Measurements from ENCODE around the gene NRROS. TPM values are rescaled to one million over a fixed set of nuclear protein-coding genes. Genes with fewer than 3 reads are reported as not detected.

The NRROS gene
- not detected in 2 replicates for total RNA-seq (2016; rRNA removed; fragmentation: Illumina TruSeq; extraction: Trizol)
- total RNA-seq (2016; cell fraction: cytosol; rRNA removed; fragmentation: Illumina TruSeq; extraction: Trizol; ENCODE audit: low read depth), result not detected in 2 replicates
- not detected in 2 replicates for total RNA-seq (2016; cell fraction: insoluble cytoplasmic fraction; rRNA removed; fragmentation: Illumina TruSeq; extraction: Trizol)
- not detected in 2 replicates for total RNA-seq (2016; cell fraction: membrane; rRNA removed; fragmentation: Illumina TruSeq; extraction: Trizol)
- total RNA-seq (2016; cell fraction: nucleus; rRNA removed; fragmentation: Illumina TruSeq; extraction: Trizol), result not detected in 2 replicates
- not detected in 2 replicates for polyA plus RNA-seq (2011; rRNA removed)
- not detected in 2 replicates for polyA plus RNA-seq (2011; cell fraction: cytosol; rRNA removed)
- not detected in 2 replicates for polyA plus RNA-seq (2011; cell fraction: nucleus; rRNA removed)
- not detected in 2 replicates for polyA plus RNA-seq (2012)
- polyA plus RNA-seq (2016; cell fraction: cytosol; fragmentation: Illumina TruSeq; extraction: Trizol; ENCODE audit: low read depth), result not detected in 2 replicates
- not detected in 2 replicates for polyA plus RNA-seq (2016; cell fraction: insoluble cytoplasmic fraction; fragmentation: Illumina TruSeq; extraction: Trizol; ENCODE audit: low read depth)
- polyA plus RNA-seq (2016; cell fraction: membrane; fragmentation: Illumina TruSeq; extraction: Trizol; ENCODE audit: low read depth), result not detected in 2 replicates
- polyA plus RNA-seq (2016; cell fraction: nucleus; fragmentation: Illumina TruSeq; extraction: Trizol; ENCODE audit: insufficient read depth, low read depth), result not detected in 2 replicates
- not detected in 2 replicates for polyA minus RNA-seq (2011; rRNA and poly(A)+ RNA removed; ENCODE audit: low replicate concordance)
- not detected in 2 replicates for polyA minus RNA-seq (2011; cell fraction: cytosol; rRNA and poly(A)+ RNA removed)
- polyA minus RNA-seq (2011; cell fraction: nucleus; rRNA and poly(A)+ RNA removed), result not detected in 2 replicates
- Bru-seq, nascent RNA, result percentile 14 among the genes with signal in this experiment
- BruChase-seq, experiment 1, labeled RNA remaining after a 6-hour chase, result not detected
- BruChase-seq, experiment 2, labeled RNA remaining after a 2-hour chase, result percentile 17 among the genes with signal in this experiment
- long read RNA-seq, experiment 1, result 0 reads
- long read RNA-seq, experiment 2, result 0 reads

DNA sequence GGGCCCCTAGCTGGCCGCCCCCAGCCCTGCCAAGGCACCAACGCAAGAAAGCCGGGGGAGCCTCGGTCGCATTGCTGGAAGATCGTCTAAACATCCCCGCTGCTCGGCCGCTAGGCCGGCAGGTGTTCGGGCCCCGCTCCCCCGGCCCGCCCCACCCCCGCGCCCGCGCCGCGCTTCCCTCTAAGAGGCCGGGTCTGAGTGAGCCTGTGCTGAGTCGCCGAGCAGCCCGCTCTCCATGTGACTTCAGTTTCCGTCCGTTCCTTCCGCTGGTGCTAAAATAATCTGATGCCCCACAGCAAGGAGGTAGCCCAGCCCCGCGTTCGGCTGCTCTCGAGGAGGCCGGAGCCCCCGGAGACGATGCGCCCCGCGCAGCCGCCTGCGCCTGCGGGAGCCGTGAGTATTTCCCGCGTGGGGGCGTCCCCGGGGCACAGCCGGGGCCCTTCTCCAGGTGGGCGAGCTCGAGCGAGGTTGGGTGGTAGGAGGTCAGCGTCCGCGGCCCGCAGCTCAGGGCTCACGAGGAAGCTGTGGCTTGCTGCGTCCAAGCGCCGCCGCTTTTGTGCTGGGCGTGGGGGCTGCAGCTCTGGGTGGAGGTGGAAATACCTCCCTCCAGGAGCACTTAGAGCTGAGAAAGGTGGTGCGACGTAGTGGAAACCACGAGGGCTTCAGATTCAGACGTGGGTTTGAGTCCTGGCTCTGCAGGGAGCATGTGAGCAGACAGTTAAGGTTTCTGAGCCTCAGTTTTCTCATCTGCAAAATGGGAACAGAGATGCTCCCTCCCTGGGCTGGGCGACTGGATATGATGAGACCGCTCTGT is at the start of gene NRROS:
TSS of gene NRROS (plus strand) at position 212 of the 814 bp plus-strand sequence. CDS start 14,846 bp downstream, outside the sequence.
- no peak within 1 kb of the TSS for H3K9ac ChIP-seq (ENCODE audit: insufficient read depth, low read depth, low read length)
- no peaks in the 10 kb centered on the region for H4K20me1 ChIP-seq (ENCODE audit: insufficient read depth, low read length)
- in situ Hi-C loops (cut with HindIII; ENCODE audit: extremely low pct_ligation_motif_present, low pct_unique_long_range_greater_than_20kb), result no loop called here
- H3K9me3 ChIP-seq (ENCODE audit: low read length), result no peaks in the 10 kb centered on the region
- 11% methylated on average over 17 of the region's 65 CpGs for WGBS (ENCODE audit: low lambda C conversion rate)
- no TSS peak for BruUV-seq (replicated peaks)
- peaks cover 19% of the 10 kb centered on the region for H3K4me1 ChIP-seq (ENCODE audit: insufficient read depth, low read length)
- POLR2A ChIA-PET, result no interaction called here
- FAIRE-seq (no peak), DNase-seq (ENCODE audit: low spot score) (no peak), ATAC-seq (peak; percentile 63)
- intact Hi-C loops (cut with micrococcal nuclease; ENCODE audit: unreplicated experiment), result no loop called here
- H3K4me2 ChIP-seq (ENCODE audit: low read depth, low read length), result peak within 1 kb of the TSS; percentile 43
- peak within 1 kb of the TSS; percentile 17 to 57 (median 39); a peak in 5 of 6 replicates for H3K4me3 ChIP-seq (replicated peaks in 1 of 3; ENCODE audit: insufficient read depth in 1 of 3, low read depth in 2 of 3, low read length in 3 of 3)
- no peak within 1 kb of the TSS for H2AFZ ChIP-seq (ENCODE audit: low read length)
- TF ChIP-seq, protein P1, sequence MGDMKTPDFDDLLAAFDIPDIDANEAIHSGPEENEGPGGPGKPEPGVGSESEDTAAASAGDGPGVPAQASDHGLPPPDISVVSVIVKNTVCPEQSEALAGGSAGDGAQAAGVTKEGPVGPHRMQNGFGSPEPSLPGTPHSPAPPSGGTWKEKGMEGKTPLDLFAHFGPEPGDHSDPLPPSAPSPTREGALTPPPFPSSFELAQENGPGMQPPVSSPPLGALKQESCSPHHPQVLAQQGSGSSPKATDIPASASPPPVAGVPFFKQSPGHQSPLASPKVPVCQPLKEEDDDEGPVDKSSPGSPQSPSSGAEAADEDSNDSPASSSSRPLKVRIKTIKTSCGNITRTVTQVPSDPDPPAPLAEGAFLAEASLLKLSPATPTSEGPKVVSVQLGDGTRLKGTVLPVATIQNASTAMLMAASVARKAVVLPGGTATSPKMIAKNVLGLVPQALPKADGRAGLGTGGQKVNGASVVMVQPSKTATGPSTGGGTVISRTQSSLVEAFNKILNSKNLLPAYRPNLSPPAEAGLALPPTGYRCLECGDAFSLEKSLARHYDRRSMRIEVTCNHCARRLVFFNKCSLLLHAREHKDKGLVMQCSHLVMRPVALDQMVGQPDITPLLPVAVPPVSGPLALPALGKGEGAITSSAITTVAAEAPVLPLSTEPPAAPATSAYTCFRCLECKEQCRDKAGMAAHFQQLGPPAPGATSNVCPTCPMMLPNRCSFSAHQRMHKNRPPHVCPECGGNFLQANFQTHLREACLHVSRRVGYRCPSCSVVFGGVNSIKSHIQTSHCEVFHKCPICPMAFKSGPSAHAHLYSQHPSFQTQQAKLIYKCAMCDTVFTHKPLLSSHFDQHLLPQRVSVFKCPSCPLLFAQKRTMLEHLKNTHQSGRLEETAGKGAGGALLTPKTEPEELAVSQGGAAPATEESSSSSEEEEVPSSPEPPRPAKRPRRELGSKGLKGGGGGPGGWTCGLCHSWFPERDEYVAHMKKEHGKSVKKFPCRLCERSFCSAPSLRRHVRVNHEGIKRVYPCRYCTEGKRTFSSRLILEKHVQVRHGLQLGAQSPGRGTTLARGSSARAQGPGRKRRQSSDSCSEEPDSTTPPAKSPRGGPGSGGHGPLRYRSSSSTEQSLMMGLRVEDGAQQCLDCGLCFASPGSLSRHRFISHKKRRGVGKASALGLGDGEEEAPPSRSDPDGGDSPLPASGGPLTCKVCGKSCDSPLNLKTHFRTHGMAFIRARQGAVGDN (CRISPR knock-in tag; IDR thresholded peaks at IDR 0.05), result peak; percentile 60
- TF ChIP-seq PHF8 (CRISPR knock-in tag; IDR thresholded peaks at IDR 0.05) (peak; percentile 34; the same call in 1 of the 2 replicates), ADNP (CRISPR knock-in tag; IDR thresholded peaks at IDR 0.05) (0 out of 2 replicates have a peak, but pooled peaks have one; percentile 43), ZNF577 (CRISPR knock-in tag; IDR thresholded peaks at IDR 0.05; ENCODE audit: borderline replicate concordance, low read depth) (no peak), POLR2G (IDR thresholded peaks at IDR 0.05; ENCODE audit: low read depth, low read length) (no peak), ZNF629 (CRISPR knock-in tag; conservative IDR thresholded peaks at IDR 0.05) (peak; percentile 96), CHD4 (IDR thresholded peaks at IDR 0.05; ENCODE audit: borderline replicate concordance, low read length) (0 out of 2 replicates have a peak, but pooled peaks have one; percentile 34), ZMYM3 (CRISPR knock-in tag; IDR thresholded peaks at IDR 0.05) (peak; percentile 88), ZBTB7A (CRISPR knock-in tag; IDR thresholded peaks at IDR 0.05) (no peak), MXD4 (CRISPR knock-in tag; IDR thresholded peaks at IDR 0.05) (no peak)
- TF ChIP-seq, protein P2, sequence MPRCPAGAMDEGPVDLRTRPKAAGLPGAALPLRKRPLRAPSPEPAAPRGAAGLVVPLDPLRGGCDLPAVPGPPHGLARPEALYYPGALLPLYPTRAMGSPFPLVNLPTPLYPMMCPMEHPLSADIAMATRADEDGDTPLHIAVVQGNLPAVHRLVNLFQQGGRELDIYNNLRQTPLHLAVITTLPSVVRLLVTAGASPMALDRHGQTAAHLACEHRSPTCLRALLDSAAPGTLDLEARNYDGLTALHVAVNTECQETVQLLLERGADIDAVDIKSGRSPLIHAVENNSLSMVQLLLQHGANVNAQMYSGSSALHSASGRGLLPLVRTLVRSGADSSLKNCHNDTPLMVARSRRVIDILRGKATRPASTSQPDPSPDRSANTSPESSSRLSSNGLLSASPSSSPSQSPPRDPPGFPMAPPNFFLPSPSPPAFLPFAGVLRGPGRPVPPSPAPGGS (CRISPR knock-in tag; IDR thresholded peaks at IDR 0.05), result peak; percentile 43; the same call in 1 of the 2 replicates
- TF ChIP-seq, protein P3, sequence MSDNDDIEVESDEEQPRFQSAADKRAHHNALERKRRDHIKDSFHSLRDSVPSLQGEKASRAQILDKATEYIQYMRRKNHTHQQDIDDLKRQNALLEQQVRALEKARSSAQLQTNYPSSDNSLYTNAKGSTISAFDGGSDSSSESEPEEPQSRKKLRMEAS (IDR thresholded peaks at IDR 0.05), result peak; percentile 22; the same call in 1 of the 2 replicates
- peaks cover 14 to 61% of the 10 kb centered on the region in 2 experiments for H3K27me3 ChIP-seq (ENCODE audit: control insufficient read depth in 1 of 2, insufficient read depth in 2 of 2, low read length in 2 of 2)
- no peaks in the 10 kb centered on the region for H3K79me2 ChIP-seq (ENCODE audit: insufficient read depth, low read length)
- no peaks in the 10 kb centered on the region for H3K36me3 ChIP-seq (replicated peaks in 1 of 2; ENCODE audit: control insufficient read depth in 1 of 2, insufficient read depth in 2 of 2, low read length in 2 of 2)
- CTCF ChIA-PET (ENCODE audit: low intra/inter-chr PET ratio, low total read pairs), result no interaction called here
- H3K27ac ChIP-seq (ENCODE audit: extremely low read length, insufficient read depth, low read length), result no peak within 1 kb of the TSS

Data from HepG2 (cell line).